Mesenchymal stem cell (in vitro differentiated cells and primary cell): ENCODE measurements around the gene CFAP157.

Experiments
- DNase-seq: peaks from one replicate; pipeline ENCODE4 v3.0.0-alpha.2; 2013
- H2AFZ ChIP-seq: one replicate; pipeline ENCODE4 v1.6.1; 2013; ENCODE audit warnings: low read depth, mild to moderate bottlenecking, control low read depth, inconsistent platforms, low read length, moderate library complexity
- H2AK5ac ChIP-seq: 2 replicates; pipeline ENCODE4 v1.6.1; 2013; ENCODE audit warnings: low read length, moderate library complexity, mild to moderate bottlenecking, inconsistent platforms; ENCODE audit not compliant: severe bottlenecking
- H2BK120ac ChIP-seq: one replicate; pipeline ENCODE4 v1.6.1; 2013; ENCODE audit warnings: low read depth, mild to moderate bottlenecking, inconsistent platforms, low read length, moderate library complexity
- H2BK12ac ChIP-seq, 2 experiments: one replicate each; pipeline ENCODE4 v1.6.1; 2013; ENCODE audit warnings: inconsistent platforms in 2 of 2, low read length in 2 of 2, mild to moderate bottlenecking in 2 of 2, moderate library complexity in 2 of 2, control low read depth in 1 of 2
- H2BK15ac ChIP-seq: one replicate; pipeline ENCODE4 v1.6.1; 2013; ENCODE audit warnings: mild to moderate bottlenecking, low read depth, inconsistent platforms; ENCODE audit not compliant: poor library complexity, severe bottlenecking
- H2BK5ac ChIP-seq: 2 replicates; pipeline ENCODE4 v1.6.1; 2013; ENCODE audit warnings: low read depth, mild to moderate bottlenecking, low read length, control low read depth, inconsistent platforms; ENCODE audit not compliant: poor library complexity, severe bottlenecking
- H3K14ac ChIP-seq, 2 experiments: one replicate each; pipeline ENCODE4 v1.6.1; 2013; ENCODE audit warnings: inconsistent platforms in 2 of 2, low read length in 2 of 2, control low read depth in 1 of 2, mild to moderate bottlenecking in 1 of 2, moderate library complexity in 1 of 2
- H3K18ac ChIP-seq, 2 experiments: one replicate each; pipeline ENCODE4 v1.6.1; 2013; ENCODE audit warnings: inconsistent platforms in 2 of 2, low read length in 2 of 2, control low read depth in 1 of 2, low read depth in 1 of 2, mild to moderate bottlenecking in 1 of 2
- H3K23ac ChIP-seq, 2 experiments: one replicate each; pipeline ENCODE4 v1.6.1; 2013; ENCODE audit warnings: inconsistent platforms in 2 of 2, low read length in 2 of 2, mild to moderate bottlenecking in 2 of 2, moderate library complexity in 2 of 2, control low read depth in 1 of 2
- H3K27ac ChIP-seq: 2 replicates; pipeline ENCODE4 v1.5.1; 2013; ENCODE audit warnings: mild to moderate bottlenecking, moderate library complexity, low read length, control low read depth, inconsistent platforms; ENCODE audit not compliant: poor library complexity, severe bottlenecking
- H3K27me3 ChIP-seq, 2 experiments: 2 replicates each; pipeline versions ENCODE4 v1.6.1 to v1.7.0; 2013; ENCODE audit warnings: low read length in 2 of 2, mild to moderate bottlenecking in 2 of 2, moderate library complexity in 2 of 2, control low read depth in 1 of 2, inconsistent platforms in 1 of 2; ENCODE audit not compliant: control insufficient read depth in 1 of 2, insufficient read depth in 1 of 2
- H3K36me3 ChIP-seq, 2 experiments: 2 replicates each; pipeline versions ENCODE4 v1.6.1 to v1.7.0; 2013; ENCODE audit warnings: low read length in 2 of 2, control low read depth in 1 of 2, inconsistent platforms in 1 of 2, low read depth in 1 of 2, mild to moderate bottlenecking in 1 of 2; ENCODE audit not compliant: insufficient read depth in 2 of 2, control insufficient read depth in 1 of 2
- H3K4ac ChIP-seq, 2 experiments: one replicate each; pipeline ENCODE4 v1.6.1; 2013; ENCODE audit warnings: inconsistent platforms in 2 of 2, low read length in 2 of 2, mild to moderate bottlenecking in 2 of 2, moderate library complexity in 2 of 2, control low read depth in 1 of 2, low read depth in 1 of 2
- H3K4me1 ChIP-seq: 2 replicates; pipeline ENCODE4 v1.6.1; 2013; ENCODE audit warnings: low read depth, low read length, control low read depth; ENCODE audit not compliant: control insufficient read depth, insufficient read depth
- H3K4me2 ChIP-seq: 2 replicates; pipeline ENCODE4 v1.6.1; 2013; ENCODE audit warnings: low read length, mild to moderate bottlenecking, inconsistent platforms; ENCODE audit not compliant: poor library complexity, severe bottlenecking
- H3K4me3 ChIP-seq, 2 experiments: 2 replicates each; pipeline versions ENCODE4 v1.5.1 to v1.7.0; 2013; ENCODE audit warnings: low read length in 2 of 2, mild to moderate bottlenecking in 2 of 2, control low read depth in 1 of 2, low read depth in 1 of 2; ENCODE audit not compliant: insufficient read depth in 1 of 2
- H3K79me1 ChIP-seq: replicated peaks from 2 replicates; pipeline ENCODE4 v1.6.1; 2013; ENCODE audit warnings: mild to moderate bottlenecking, control low read depth, low read length, inconsistent platforms; ENCODE audit not compliant: poor library complexity, severe bottlenecking
- H3K9ac ChIP-seq: 2 replicates; pipeline ENCODE4 v1.7.0; 2013; ENCODE audit warnings: mild to moderate bottlenecking, low read length, moderate library complexity
- H3K9me3 ChIP-seq: 2 replicates; pipeline ENCODE4 v1.7.0; 2013; ENCODE audit warnings: mild to moderate bottlenecking, low read length; ENCODE audit not compliant: control insufficient read depth
- H4K8ac ChIP-seq: one replicate; pipeline ENCODE4 v1.6.1; 2013; ENCODE audit warnings: inconsistent platforms, mild to moderate bottlenecking, low read length, moderate library complexity
- H4K91ac ChIP-seq: one replicate; pipeline ENCODE4 v1.6.1; 2013; ENCODE audit warnings: mild to moderate bottlenecking, low read length, inconsistent platforms
- WGBS: methylation state at CpG from one replicate; pipeline ENCODE4 v1.1.7; 2013; ENCODE audit warnings: mixed read lengths; 5-methylcytosine and 5-hydroxymethylcytosine counted together

The CFAP157 gene

GRCh38 chr9:127715470-127716337, 8.9 kb downstream of the CFAP157 start, which contains the start of the genes PTRH1 and TTC16:
PTRH1 (minus strand) TSS chr9:127715663; CDS start chr9:127715639, 24 bp downstream.
TTC16 (plus strand) TSS chr9:127716079; CDS start chr9:127716146, 67 bp downstream.
- peak; percentile 97 for DNase-seq
- H2BK12ac ChIP-seq: no peak within 1 kb of the TSS
- H3K23ac ChIP-seq: peak within 1 kb of the TSS in 1 of 2 experiments; percentile 57
- no peaks in the 10 kb centered on the region for H3K27me3 ChIP-seq
- H2AFZ ChIP-seq: peak within 1 kb of the TSS; percentile 98
- peak within 1 kb of the TSS; percentile 93 for H3K4me2 ChIP-seq
- H3K18ac ChIP-seq: peak within 1 kb of the TSS; percentile 0 to 74
- H2BK15ac ChIP-seq: peak within 1 kb of the TSS; percentile 63
- no peak within 1 kb of the TSS for H3K27ac ChIP-seq
- H3K36me3 ChIP-seq: peaks cover 0 to 8% of the 10 kb centered on the region in 2 experiments
- H3K4me1 ChIP-seq: peaks cover 48% of the 10 kb centered on the region
- H3K9me3 ChIP-seq: no peaks in the 10 kb centered on the region
- H3K14ac ChIP-seq: peak within 1 kb of the TSS in 1 of 2 experiments; percentile 92
- H2BK120ac ChIP-seq: no peak within 1 kb of the TSS
- H2AK5ac ChIP-seq: no peak within 1 kb of the TSS
- H3K79me1 ChIP-seq: peaks cover 20% of the 10 kb centered on the region
- no peak within 1 kb of the TSS for H4K91ac ChIP-seq
- WGBS: 5% methylated on average over 64 of the region's 65 CpGs
- H3K4me3 ChIP-seq: peak within 1 kb of the TSS; percentile 73 to 94
- H3K4ac ChIP-seq: peak within 1 kb of the TSS in 1 of 2 experiments; percentile 54
- H2BK5ac ChIP-seq: no peak within 1 kb of the TSS
- peak within 1 kb of the TSS; percentile 95 for H3K9ac ChIP-seq
- peak within 1 kb of the TSS; percentile 66 for H4K8ac ChIP-seq

- 89% methylated on average over 5 of the region's 9 CpGs for WGBS
- Histone ChIP-seq H2AFZ (no peak overlapping the region), H3K27ac (no peak overlapping the region), H2BK5ac (no peak overlapping the region), H3K27me3 (no peaks in the 10 kb centered on the region), H4K8ac (peak overlapping the region; percentile 66), H3K4ac (no peak overlapping the region), H2BK12ac (no peak overlapping the region), H2BK15ac (no peak overlapping the region), H2BK120ac (no peak overlapping the region), H2AK5ac (no peak overlapping the region), H3K9ac (peak overlapping the region; percentile 95), H3K23ac (no peak overlapping the region), H3K79me1 (peaks cover 20% of the 10 kb centered on the region), H3K36me3 (peaks cover 0 to 8% of the 10 kb centered on the region in 2 experiments), H3K4me1 (peaks cover 44% of the 10 kb centered on the region), H3K4me2 (no peak overlapping the region), H3K4me3 (peak overlapping the region in 1 of 2 experiments; percentile 94), H3K14ac (no peak overlapping the region), H4K91ac (no peak overlapping the region), H3K9me3 (no peaks in the 10 kb centered on the region), H3K18ac (no peak overlapping the region)
- DNase-seq: no peak
Observed at GRCh38 chr9:127716412-127716811, 9.6 kb downstream of the CFAP157 start.

GRCh38 chr9:127717766-127718165, 11.0 kb downstream of the CFAP157 start:
- DNase-seq: no peak
- peaks cover 0 to 5% of the 10 kb centered on the region in 2 experiments for H3K36me3 ChIP-seq
- no peak overlapping the region for H4K8ac ChIP-seq
- WGBS: 95% methylated on average over 4 of the region's 5 CpGs
- H3K4ac ChIP-seq: no peak overlapping the region
- no peak overlapping the region for H2BK15ac ChIP-seq
- H4K91ac ChIP-seq: no peak overlapping the region
- no peak overlapping the region for H3K4me2 ChIP-seq
- H3K4me1 ChIP-seq: peaks cover 31% of the 10 kb centered on the region
- no peak overlapping the region for H3K23ac ChIP-seq
- H3K9ac ChIP-seq: no peak overlapping the region
- H2BK120ac ChIP-seq: no peak overlapping the region
- H3K79me1 ChIP-seq: peaks cover 18% of the 10 kb centered on the region
- H2BK5ac ChIP-seq: no peak overlapping the region
- H3K9me3 ChIP-seq: no peaks in the 10 kb centered on the region
- H3K18ac ChIP-seq: no peak overlapping the region
- no peak overlapping the region for H3K14ac ChIP-seq
- no peak overlapping the region for H2AFZ ChIP-seq
- no peak overlapping the region for H3K4me3 ChIP-seq
- no peaks in the 10 kb centered on the region for H3K27me3 ChIP-seq
- H2AK5ac ChIP-seq: no peak overlapping the region
- H3K27ac ChIP-seq: no peak overlapping the region
- no peak overlapping the region for H2BK12ac ChIP-seq
